Measurements from ENCODE around the gene GNB1. TPM values are rescaled to one million over a fixed set of nuclear protein-coding genes. Genes with fewer than 3 reads are reported as not detected.

The GNB1 gene
- total and polyA plus RNA-seq, 9 of the 15 experiments (the other 6 are each of a cell fraction or from before 2014, with no cell fraction given): 34.3 to 388 (median 114) TPM

GRCh38 chr1:1847061-1847850, 43.6 kb downstream of the GNB1 start (continued):
- TF ChIP-seq NR3C1 (CRISPR knock-in tag; IDR thresholded peaks at IDR 0.05) (no peak), E2F1 (CRISPR knock-in tag; IDR thresholded peaks at IDR 0.05) (no peak), CBFA2T2 (conservative IDR thresholded peaks at IDR 0.05) (peak; percentile 14; the same call in 1 of the 2 replicates), ATF4 (CRISPR knock-in tag; IDR thresholded peaks at IDR 0.05) (no peak), ZNF318 (IDR thresholded peaks at IDR 0.05; ENCODE audit: borderline replicate concordance in 1 of 2, low read depth in 1 of 2) (no peak), PPARD (CRISPR knock-in tag; IDR thresholded peaks at IDR 0.05) (no peak), RHOXF2B (CRISPR knock-in tag; conservative IDR thresholded peaks at IDR 0.05) (no peak), CUX1 (CRISPR knock-in tag; IDR thresholded peaks at IDR 0.05) (no peak), TCF3 (CRISPR knock-in tag; IDR thresholded peaks at IDR 0.05) (peak; percentile 66), CBX8 (IDR thresholded peaks at IDR 0.05; ENCODE audit: borderline replicate concordance, extremely low read depth, low read depth, low read length, poor library complexity, severe bottlenecking) (no peak), LARP7 (IDR thresholded peaks at IDR 0.05) (no peak)
